HG02763 (cell line): ENCODE measurements around the gene RPL10A.
"Not testable (repeated sequence)": the region's sequence is repeated elsewhere in the genome, so short reads cannot be mapped to it uniquely, and the experiment has no call there.

Experiments
- ATAC-seq: cut with Tn5 transposase; IDR thresholded peaks from one replicate; pipeline ENCODE4 v1.9.1; 2021; ENCODE audit warnings: mild to moderate bottlenecking, moderate library complexity; ENCODE audit not compliant: unreplicated experiment

RPL10A gene

DNA sequence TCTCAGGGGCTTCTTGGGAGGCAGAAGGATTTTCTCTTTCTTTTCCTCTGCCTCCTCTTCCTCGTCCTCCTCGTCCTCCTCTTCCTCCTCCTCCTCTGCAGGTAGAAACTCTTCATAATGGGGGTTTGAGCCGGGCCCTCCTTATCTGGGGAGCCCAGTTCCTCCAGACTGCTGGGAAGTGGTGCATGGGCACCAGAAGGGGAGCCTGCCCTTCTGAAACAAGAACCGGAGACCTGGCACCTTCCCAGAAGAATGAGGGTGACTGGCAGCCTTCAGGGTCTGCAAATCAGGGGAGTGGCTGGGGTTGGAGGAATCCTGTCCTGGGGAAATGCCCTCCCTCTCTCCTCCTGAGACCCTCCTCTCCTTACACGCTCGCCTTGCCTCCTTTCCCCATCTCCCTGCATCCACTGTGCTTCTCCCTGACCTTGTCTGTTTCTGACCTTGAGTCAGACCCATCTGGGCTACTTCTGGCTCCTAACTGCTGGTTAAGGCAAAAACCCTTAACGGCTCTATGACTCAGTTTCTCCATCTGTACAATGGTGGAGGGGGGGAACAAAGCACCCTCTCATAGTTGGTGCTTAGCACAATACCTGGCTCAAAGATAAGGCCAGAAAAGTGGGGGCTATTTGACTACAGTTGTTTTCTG, 42.8 kb downstream of the RPL10A start:
- ATAC-seq: no peak

DNA sequence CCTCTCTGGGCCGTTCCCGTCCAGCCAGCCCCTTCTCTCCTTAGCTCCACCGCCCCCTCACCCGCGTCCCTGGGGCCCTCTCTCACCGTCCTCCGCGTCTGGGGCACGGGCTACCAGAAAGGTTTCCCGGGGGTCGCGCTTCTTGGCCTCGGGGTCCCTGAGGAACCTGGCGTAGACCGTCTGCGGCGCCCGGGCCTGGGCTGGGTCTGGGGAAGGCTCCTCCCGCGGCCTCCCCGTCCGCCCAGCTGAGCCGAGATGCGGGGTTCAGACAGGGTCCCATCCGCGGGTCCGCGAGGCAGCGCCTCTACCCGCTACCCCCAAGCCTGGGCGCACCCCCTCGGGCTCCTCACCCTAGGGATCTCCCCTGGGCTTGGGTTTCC, 43.4 kb downstream of the RPL10A start:
- no peak for ATAC-seq

DNA sequence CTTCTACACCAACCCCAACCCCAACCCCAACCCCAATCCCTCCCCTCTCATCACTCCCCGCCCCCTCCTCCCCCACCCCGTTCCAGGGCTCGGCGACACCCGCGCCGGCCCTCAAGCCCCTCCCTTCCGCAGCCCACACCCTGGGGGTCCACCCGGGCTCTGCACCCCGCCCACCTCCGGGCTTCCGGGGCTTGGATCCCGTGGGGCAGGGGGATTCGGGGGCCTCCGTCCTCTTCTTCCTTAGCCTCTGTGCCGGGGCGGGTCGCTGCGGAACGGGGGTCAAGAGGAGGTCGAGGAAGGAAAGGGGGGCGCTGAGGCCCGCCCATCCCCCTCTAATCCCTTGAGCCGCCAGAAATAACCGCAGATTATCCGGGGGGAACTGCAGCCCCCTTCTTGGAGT, 43.8 kb downstream of the RPL10A start:
- no peak for ATAC-seq

DNA sequence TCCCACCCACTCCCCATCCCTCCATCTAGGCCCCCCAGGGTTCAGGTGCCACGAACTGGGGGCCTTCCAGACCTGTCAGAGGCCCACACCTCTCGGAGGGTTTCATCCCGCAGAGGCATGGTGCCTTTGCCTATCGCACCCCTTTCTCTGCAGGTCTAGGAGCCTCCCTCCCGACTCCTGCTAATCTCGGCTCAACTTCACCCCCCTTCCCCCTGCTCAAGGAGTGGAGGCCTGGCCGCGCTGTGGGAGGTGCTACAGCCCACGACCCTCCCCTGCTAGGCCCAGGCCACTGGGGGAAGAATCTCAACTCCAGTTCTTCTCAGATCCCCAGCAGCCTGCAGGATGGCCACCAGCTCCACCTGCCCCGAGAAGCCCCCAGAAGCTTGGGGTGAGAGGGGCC, 44.5 kb downstream of the RPL10A start, which contains the start of gene TULP1:
Gene TULP1, minus strand, starts transcription at position 157 of the 400 bp plus-strand sequence. Its CDS starts 38 bp downstream, at position 119.
- no peak for ATAC-seq

DNA sequence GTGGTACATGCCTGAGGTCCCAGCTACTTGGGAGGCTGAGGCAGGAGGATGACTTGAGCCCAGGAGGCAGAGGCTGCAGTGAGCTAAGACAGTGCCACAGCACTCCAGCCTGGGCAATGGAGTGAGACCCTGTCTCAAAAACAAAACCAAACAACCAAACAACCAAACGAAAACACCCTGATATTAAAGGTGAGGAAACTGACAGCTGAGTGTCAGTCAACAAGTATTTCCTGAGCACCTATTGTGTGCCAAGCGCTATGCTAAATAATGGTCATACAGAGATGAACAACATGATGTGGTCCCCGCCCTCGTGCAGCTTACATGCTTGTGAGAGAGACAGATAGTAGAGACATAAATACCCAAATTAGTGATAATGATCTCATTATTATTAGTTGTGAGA, 46.4 kb downstream of the RPL10A start:
- no peak for ATAC-seq

DNA sequence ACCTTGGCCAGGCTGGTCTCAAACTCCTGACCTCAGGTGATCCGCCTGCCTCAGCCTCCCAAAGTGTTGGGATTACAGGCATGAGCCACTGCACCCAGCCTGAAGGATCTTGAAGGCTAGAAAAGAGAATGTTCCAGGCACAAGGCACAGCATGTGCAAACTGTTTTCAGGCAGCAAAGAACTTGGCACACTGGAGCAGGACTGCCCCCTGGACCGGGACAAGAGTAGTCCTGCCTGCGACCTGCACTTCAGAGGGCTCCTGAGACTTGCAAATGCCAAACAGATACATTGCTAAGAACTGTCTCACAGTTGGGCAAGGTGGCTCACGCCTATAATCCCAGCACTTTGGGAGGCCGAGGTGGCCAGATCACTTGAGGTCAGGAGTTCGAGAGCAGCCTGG, 47.7 kb downstream of the RPL10A start:
- ATAC-seq: not testable (repeated sequence)

DNA sequence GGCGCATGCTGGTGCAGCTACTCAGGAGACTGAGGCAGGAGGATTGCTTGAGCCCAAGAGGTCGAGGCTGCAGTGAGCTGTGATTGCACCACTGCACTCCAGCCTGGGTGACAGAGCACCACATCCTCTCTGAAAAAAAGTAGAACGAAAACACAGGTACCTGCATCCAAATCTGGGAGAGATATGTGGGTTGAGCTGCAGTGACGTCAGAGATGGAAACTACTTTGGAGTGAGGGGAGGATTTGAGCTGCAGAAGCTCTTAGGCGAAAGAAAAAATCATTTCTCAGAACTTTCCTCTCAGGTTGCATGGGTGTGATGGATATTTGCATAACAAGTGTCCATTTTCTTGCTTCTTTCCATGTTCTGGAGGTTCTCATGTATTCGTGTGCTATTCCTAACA, 48.5 kb downstream of the RPL10A start:
- ATAC-seq: no peak

DNA sequence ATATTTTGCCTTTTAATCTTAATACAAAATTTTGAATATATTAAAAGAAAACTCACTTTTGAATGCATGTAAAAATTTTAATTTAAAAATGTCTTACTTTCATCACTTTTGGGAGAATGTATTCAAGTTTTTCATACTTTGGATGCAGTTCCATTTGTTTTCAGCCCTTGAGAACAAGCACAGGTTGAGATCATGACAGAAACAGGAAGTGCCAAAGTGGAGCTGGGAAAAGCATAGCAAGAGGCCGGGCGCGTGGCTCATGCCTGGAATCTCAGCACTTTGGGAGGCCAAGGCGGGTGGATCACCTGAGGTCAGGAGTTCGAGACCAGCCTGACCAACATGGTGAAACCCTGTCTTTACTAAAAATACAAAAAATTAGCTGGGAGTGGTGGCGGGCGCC, 49.8 kb downstream of the RPL10A start:
- ATAC-seq: not testable (repeated sequence)

DNA sequence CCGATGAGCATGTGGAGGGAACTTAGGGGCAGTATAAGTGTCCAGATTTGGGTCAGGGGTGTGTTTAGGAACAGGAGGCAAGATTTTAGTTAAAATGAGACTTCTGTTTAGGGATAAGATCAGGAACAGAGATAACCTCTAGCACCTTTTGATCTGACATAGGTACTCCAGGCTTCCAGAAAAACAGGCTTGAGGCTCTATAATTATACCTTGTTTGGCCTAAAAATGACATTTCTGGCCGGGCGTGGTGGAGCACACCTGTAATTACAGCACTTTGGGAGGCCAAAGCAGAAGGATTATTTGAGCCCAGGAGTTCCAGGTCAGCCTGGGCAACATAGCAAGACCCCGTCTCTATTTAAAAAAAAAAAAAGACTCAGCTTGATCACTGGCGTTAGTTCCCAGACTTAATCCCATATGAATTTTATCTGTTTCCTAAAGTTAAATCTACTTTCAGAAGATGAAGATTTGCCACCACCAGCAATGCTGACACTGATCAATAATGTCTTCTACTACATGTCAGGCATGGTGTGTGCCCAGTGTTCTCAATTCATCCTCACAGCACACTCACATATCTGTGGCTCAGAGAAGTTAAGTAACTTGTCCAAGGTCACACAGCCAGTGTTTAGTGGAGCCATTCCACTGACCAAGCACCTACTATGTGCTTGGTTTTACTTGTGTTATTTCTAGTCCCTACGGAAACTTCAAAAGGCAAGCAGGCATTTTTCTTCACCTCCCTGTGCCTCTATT, 50.5 kb downstream of the RPL10A start:
- ATAC-seq: no peak

DNA sequence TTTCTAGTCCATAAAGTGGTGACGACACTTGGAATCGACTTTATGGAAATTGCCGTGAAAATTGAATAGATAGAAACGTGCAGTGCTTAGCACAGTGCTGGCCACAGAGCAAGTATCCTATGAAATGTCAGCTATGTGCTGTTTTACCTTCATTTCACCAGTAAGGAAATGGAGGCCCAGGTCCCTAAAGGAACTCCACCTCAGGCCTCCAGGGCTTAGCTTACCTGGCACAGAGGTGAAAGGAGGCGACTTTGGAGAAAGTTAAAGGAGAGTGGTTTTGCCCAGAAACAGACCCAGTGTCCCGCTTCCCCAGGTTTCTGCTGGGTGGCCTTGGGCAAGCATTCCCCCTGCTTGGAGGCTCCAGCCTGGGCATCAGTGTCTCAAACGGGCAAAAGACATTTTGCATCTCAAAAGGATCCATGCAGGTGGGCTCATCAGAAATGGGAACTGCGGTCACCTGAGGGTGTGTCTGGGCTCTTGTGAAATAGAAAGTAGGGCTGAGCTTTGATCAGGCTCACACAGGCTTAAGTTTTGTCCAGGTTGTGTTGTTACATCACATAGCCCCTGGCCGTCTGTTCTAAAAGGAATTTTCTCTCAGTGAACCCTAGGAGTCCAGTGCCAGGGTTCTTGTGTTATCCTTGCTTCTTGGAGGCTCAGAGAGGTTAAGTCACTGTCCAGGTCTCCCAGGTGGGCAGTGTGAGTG, 51.3 kb downstream of the RPL10A start:
- no peak for ATAC-seq
